Measurements from ENCODE around the gene FRMPD4. TPM values are rescaled to one million over a fixed set of nuclear protein-coding genes. Genes with fewer than 3 reads are reported as not detected.
A peak's percentile ranks its signal among the peaks of the same experiment; 100 is the strongest.

Gene FRMPD4
- total and polyA plus RNA-seq, 8 donors = 0.45 to 0.86 (median 0.68) TPM; not detected in 2

DNA sequence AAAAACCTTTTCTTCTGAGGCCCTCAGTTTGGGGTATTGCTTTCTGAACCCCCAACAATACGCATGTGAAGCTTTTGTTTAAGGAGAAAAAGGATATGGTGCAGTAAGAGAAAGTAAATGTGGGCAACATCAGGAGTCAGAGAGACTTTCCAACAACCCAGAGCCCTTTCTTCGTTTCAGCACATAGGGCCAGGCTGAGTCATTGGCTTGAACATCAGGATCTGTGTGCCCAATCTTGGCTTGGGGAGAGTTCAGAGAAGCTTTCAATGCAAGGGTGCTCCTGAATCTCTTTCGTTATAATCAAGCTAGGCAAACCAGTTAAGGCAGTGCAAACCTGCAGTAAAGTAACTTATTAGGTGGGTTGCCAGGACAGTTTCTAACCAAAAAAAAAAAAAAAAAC lies 191.2 kb downstream of the FRMPD4 start:
- H3K9me3 ChIP-seq = no peaks in the 10 kb centered on the region
- H3K36me3 ChIP-seq = no peaks in the 10 kb centered on the region
- DNase-seq = no peak
- peak; percentile 33 for ATAC-seq
- TF ChIP-seq, protein P1, sequence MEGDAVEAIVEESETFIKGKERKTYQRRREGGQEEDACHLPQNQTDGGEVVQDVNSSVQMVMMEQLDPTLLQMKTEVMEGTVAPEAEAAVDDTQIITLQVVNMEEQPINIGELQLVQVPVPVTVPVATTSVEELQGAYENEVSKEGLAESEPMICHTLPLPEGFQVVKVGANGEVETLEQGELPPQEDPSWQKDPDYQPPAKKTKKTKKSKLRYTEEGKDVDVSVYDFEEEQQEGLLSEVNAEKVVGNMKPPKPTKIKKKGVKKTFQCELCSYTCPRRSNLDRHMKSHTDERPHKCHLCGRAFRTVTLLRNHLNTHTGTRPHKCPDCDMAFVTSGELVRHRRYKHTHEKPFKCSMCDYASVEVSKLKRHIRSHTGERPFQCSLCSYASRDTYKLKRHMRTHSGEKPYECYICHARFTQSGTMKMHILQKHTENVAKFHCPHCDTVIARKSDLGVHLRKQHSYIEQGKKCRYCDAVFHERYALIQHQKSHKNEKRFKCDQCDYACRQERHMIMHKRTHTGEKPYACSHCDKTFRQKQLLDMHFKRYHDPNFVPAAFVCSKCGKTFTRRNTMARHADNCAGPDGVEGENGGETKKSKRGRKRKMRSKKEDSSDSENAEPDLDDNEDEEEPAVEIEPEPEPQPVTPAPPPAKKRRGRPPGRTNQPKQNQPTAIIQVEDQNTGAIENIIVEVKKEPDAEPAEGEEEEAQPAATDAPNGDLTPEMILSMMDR (IDR thresholded peaks at IDR 0.05) = no peak
- intact Hi-C loops (cut with DNase I) = no loop called here
- H3K27ac ChIP-seq = no peak overlapping the region
- H3K4me3 ChIP-seq = no peak overlapping the region
- H3K27me3 ChIP-seq = no peaks in the 10 kb centered on the region
- H3K4me1 ChIP-seq = no peaks in the 10 kb centered on the region

DNA sequence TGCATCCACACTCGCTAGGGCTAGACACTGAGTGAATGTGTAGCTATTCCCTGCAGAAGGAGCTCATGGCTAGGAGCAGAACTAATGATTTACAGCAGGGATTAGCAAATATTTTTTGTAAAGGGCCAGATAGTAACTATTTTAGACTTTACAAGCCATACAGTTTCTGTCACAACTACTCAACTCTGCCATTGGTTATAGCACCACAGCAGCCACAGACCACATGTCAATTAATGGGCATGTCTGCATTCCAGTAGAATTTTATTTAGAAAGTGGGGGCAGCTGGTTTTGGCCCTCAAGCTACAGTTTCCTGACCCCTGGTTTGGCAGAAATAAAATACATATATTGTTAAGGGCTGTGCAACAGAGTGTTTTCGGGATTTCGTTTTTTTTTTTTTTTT lies 192.6 kb downstream of the FRMPD4 start:
- intact Hi-C loops (cut with DNase I) = no loop called here
- no peaks in the 10 kb centered on the region for H3K4me1 ChIP-seq
- TF ChIP-seq, protein P1 (IDR thresholded peaks at IDR 0.05) = no peak
- H3K27me3 ChIP-seq = no peaks in the 10 kb centered on the region
- no peak overlapping the region for H3K4me3 ChIP-seq
- H3K27ac ChIP-seq = no peak overlapping the region
- H3K9me3 ChIP-seq = no peaks in the 10 kb centered on the region
- ATAC-seq = no peak
- DNase-seq = no peak
- H3K36me3 ChIP-seq = no peaks in the 10 kb centered on the region

DNA sequence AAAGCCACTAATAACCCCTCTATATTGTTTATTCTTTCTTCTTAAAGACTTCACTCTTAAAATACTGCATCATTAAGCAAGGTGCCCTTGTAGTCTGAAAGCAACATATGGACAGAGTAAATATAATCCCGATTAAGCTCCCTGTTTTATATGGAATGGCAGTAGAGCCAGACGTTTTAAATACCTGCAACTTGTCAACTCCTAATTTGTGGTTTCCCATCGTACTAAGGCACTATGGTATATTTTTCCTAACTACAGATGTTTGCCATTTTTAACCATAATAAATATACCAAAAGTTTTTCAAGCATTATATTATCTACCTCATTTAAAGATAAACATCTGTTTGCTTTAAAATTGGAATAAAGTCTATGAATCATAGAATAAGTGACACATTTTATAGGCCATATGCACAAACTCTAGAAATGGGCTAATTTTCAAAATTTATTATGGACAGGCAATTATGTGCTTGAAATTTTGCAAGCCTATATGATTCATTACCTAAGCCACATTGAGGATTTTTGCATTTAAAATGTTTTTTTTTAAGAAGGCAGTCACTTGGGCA lies 194.6 kb downstream of the FRMPD4 start:
- H3K9me3 ChIP-seq = no peaks in the 10 kb centered on the region
- ATAC-seq (no peak), DNase-seq (no peak)
- H3K27ac ChIP-seq = no peak overlapping the region
- H3K27me3 ChIP-seq = no peaks in the 10 kb centered on the region
- no peaks in the 10 kb centered on the region for H3K36me3 ChIP-seq
- intact Hi-C loops (cut with DNase I) = no loop called here
- H3K4me1 ChIP-seq = no peaks in the 10 kb centered on the region
- H3K4me3 ChIP-seq = no peak overlapping the region
- TF ChIP-seq, protein P1 (IDR thresholded peaks at IDR 0.05) = no peak

DNA sequence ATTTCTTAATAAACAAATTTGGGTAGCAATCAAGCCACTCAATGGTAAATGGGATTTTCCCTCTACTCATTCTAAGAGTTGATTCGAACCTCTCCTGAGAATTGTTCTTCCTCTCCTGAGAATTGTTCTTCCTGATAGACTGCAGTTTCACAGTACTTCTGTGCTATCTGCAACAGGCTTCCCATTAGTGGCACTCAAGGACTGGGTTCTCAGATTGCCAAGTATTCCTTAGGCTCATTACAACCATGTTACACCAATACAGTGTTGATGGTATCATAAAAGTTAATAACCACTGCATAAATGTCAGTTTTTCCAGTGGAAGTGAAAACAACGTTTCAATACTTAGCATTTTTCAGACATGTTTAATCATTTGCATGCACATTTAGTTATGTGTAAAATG lies 201.6 kb downstream of the FRMPD4 start:
- Histone ChIP-seq H3K4me1 (no peaks in the 10 kb centered on the region), H3K27ac (no peak overlapping the region), H3K4me3 (no peak overlapping the region), H3K36me3 (no peaks in the 10 kb centered on the region), H3K27me3 (no peaks in the 10 kb centered on the region), H3K9me3 (no peaks in the 10 kb centered on the region)
- DNase-seq = no peak
- no peak for ATAC-seq
- intact Hi-C loops (cut with DNase I) = no loop called here
- TF ChIP-seq, protein P1 (IDR thresholded peaks at IDR 0.05) = no peak

DNA sequence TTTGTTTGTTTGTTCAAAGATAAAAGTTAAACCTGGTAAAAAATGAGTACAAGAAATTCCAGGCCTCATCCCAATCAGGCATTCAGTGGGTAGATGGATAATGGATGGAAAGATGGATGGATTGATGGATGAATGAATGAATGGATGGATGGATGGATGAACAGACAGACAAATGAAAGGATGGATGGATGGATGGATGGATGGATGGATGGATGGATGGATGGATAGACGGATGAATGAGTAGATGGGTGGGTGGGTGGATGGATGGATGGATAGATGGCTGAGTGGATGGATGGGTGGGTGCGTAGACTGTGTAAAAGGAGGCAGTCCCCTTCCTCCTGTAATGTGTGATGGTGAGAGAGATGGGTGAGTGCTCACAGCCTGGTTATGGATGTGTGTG lies 206.7 kb downstream of the FRMPD4 start:
- TF ChIP-seq, protein P1 (IDR thresholded peaks at IDR 0.05) = no peak
- H3K4me3 ChIP-seq = no peak overlapping the region
- H3K4me1 ChIP-seq = no peaks in the 10 kb centered on the region
- H3K36me3 ChIP-seq = no peaks in the 10 kb centered on the region
- intact Hi-C loops (cut with DNase I) = no loop called here
- H3K27me3 ChIP-seq = no peaks in the 10 kb centered on the region
- ATAC-seq (no peak), DNase-seq (no peak)
- H3K27ac ChIP-seq = no peak overlapping the region
- H3K9me3 ChIP-seq = no peaks in the 10 kb centered on the region
